ENCODE measurements around the gene RYR2. TPM values are rescaled to one million over a fixed set of nuclear protein-coding genes. Genes with fewer than 3 reads are reported as not detected.

Gene RYR2
- total RNA-seq, 1 experiment from 2014 or later: 2.8 TPM

DNA sequence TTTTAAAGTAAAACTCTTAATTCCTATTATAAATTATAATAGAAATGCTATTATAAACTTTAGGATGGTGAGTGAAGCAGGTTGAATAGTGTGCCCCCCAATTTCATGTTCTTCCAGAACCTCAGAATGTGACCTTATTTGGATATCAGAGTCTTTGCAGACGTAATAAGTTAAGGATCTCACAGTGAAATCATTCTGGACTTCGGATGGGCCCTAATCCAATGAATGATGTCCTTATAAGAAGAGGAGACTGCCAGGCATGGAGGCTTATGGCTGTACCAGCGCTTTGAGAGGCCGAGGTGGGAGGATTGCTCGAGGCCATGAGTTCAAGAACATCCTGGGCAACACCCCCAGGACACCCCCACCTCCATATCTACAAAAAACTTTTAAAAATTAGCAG lies 28.4 kb upstream of the RYR2 start:
- Histone ChIP-seq H3K4me1 (ENCODE audit: insufficient read depth, low read length, poor library complexity, severe bottlenecking) (no peaks in the 10 kb centered on the region), H3K4me3 (ENCODE audit: low read depth, low read length, poor library complexity, severe bottlenecking) (no peak overlapping the region), H3K27ac (ENCODE audit: low read depth, low read length, poor library complexity, severe bottlenecking) (no peak overlapping the region), H3K36me3 (ENCODE audit: insufficient read depth, low read length, poor library complexity, severe bottlenecking) (no peaks in the 10 kb centered on the region), H3K9me3 (ENCODE audit: low read depth, low read length, poor library complexity, severe bottlenecking) (no peaks in the 10 kb centered on the region), H3K27me3 (replicated peaks; ENCODE audit: insufficient read depth, low read depth, low read length, poor library complexity) (no peaks in the 10 kb centered on the region)
- ChIA-PET CTCF (no interaction called here), POLR2A (ENCODE audit: low non-redundant PET) (no interaction called here)
- no TSS peak for BruUV-seq (replicated peaks)
- intact Hi-C loops (cut with micrococcal nuclease; ENCODE audit: unreplicated experiment): no loop called here
- no peak for DNase-seq (ENCODE audit: low spot score)
- TF ChIP-seq EZH2 (IDR thresholded peaks at IDR 0.05; ENCODE audit: borderline replicate concordance, low read depth, low read length, poor library complexity, severe bottlenecking): no peak
- TF ChIP-seq, protein P1, sequence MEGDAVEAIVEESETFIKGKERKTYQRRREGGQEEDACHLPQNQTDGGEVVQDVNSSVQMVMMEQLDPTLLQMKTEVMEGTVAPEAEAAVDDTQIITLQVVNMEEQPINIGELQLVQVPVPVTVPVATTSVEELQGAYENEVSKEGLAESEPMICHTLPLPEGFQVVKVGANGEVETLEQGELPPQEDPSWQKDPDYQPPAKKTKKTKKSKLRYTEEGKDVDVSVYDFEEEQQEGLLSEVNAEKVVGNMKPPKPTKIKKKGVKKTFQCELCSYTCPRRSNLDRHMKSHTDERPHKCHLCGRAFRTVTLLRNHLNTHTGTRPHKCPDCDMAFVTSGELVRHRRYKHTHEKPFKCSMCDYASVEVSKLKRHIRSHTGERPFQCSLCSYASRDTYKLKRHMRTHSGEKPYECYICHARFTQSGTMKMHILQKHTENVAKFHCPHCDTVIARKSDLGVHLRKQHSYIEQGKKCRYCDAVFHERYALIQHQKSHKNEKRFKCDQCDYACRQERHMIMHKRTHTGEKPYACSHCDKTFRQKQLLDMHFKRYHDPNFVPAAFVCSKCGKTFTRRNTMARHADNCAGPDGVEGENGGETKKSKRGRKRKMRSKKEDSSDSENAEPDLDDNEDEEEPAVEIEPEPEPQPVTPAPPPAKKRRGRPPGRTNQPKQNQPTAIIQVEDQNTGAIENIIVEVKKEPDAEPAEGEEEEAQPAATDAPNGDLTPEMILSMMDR (conservative IDR thresholded peaks at IDR 0.05; ENCODE audit: low read depth, low read length): no peak

DNA sequence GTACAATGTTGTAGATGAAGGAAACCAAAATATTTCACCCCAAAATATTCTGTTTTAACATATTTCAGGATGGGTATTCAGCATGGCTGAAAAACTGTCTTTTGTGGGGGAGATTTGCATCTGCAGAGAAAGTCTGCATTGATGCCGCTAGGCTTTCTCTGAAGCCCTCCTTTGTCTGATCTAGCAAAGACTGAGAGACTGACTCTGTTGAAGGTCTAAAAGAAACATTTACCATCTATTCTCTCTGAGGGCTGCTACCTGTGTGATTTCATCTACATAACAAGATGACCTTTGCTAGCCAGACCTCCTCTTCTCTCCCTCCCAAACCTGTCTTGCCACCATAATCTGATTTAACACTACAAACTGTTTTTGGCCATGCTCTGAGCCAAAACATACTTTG lies 25.4 kb upstream of the RYR2 start:
- H3K27ac ChIP-seq (ENCODE audit: low read depth, low read length, poor library complexity, severe bottlenecking): no peak overlapping the region
- no TSS peak for BruUV-seq (replicated peaks)
- H3K4me3 ChIP-seq (ENCODE audit: low read depth, low read length, poor library complexity, severe bottlenecking): no peak overlapping the region
- TF ChIP-seq, protein P1 (conservative IDR thresholded peaks at IDR 0.05; ENCODE audit: low read depth, low read length): no peak
- TF ChIP-seq EZH2 (IDR thresholded peaks at IDR 0.05; ENCODE audit: borderline replicate concordance, low read depth, low read length, poor library complexity, severe bottlenecking): no peak
- no peaks in the 10 kb centered on the region for H3K9me3 ChIP-seq (ENCODE audit: low read depth, low read length, poor library complexity, severe bottlenecking)
- intact Hi-C loops (cut with micrococcal nuclease; ENCODE audit: unreplicated experiment): no loop called here
- H3K4me1 ChIP-seq (ENCODE audit: insufficient read depth, low read length, poor library complexity, severe bottlenecking): no peaks in the 10 kb centered on the region
- CTCF ChIA-PET: no interaction called here
- no peaks in the 10 kb centered on the region for H3K36me3 ChIP-seq (ENCODE audit: insufficient read depth, low read length, poor library complexity, severe bottlenecking)
- H3K27me3 ChIP-seq (replicated peaks; ENCODE audit: insufficient read depth, low read depth, low read length, poor library complexity): no peaks in the 10 kb centered on the region
- POLR2A ChIA-PET (ENCODE audit: low non-redundant PET): no interaction called here
- DNase-seq (ENCODE audit: low spot score): no peak

DNA sequence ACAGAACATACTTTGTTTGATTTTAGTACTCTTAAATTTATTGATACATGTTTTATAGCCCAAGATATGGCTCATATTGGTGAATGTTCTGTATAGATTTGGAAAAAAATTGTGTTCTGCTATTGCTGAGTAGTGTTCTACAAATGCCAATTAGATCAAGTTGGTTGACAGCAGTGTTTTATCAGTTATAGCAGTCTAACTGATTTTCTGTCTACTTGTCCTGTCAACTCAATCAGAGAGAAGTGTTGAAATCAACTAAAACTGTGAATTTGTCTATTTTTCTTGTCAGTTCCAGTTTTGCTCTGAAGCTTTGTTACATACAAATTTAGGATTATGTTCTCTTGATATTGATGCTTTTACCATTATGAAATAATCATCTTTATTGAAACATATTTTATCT lies 23.1 kb upstream of the RYR2 start:
- ChIA-PET POLR2A (ENCODE audit: low non-redundant PET) (no interaction called here), CTCF (no interaction called here)
- DNase-seq (ENCODE audit: low spot score): no peak
- TF ChIP-seq EZH2 (IDR thresholded peaks at IDR 0.05; ENCODE audit: borderline replicate concordance, low read depth, low read length, poor library complexity, severe bottlenecking): no peak
- TF ChIP-seq, protein P1 (conservative IDR thresholded peaks at IDR 0.05; ENCODE audit: low read depth, low read length): no peak
- Histone ChIP-seq H3K4me1 (ENCODE audit: insufficient read depth, low read length, poor library complexity, severe bottlenecking) (no peaks in the 10 kb centered on the region), H3K27ac (ENCODE audit: low read depth, low read length, poor library complexity, severe bottlenecking) (no peak overlapping the region), H3K9me3 (ENCODE audit: low read depth, low read length, poor library complexity, severe bottlenecking) (no peaks in the 10 kb centered on the region), H3K4me3 (ENCODE audit: low read depth, low read length, poor library complexity, severe bottlenecking) (no peak overlapping the region), H3K27me3 (replicated peaks; ENCODE audit: insufficient read depth, low read depth, low read length, poor library complexity) (no peaks in the 10 kb centered on the region), H3K36me3 (ENCODE audit: insufficient read depth, low read length, poor library complexity, severe bottlenecking) (no peaks in the 10 kb centered on the region)
- no TSS peak for BruUV-seq (replicated peaks)
- intact Hi-C loops (cut with micrococcal nuclease; ENCODE audit: unreplicated experiment): no loop called here

Data from A673 (cell line).